ENCODE results near the gene SHISA9.

GRCh38 chr16:13042291-13042685 is 140.9 kb downstream of the SHISA9 start:
- TF ChIP-seq ZC3H10 (CRISPR knock-in tag; IDR thresholded peaks at IDR 0.05): no peak
- TF ChIP-seq, protein P1, sequence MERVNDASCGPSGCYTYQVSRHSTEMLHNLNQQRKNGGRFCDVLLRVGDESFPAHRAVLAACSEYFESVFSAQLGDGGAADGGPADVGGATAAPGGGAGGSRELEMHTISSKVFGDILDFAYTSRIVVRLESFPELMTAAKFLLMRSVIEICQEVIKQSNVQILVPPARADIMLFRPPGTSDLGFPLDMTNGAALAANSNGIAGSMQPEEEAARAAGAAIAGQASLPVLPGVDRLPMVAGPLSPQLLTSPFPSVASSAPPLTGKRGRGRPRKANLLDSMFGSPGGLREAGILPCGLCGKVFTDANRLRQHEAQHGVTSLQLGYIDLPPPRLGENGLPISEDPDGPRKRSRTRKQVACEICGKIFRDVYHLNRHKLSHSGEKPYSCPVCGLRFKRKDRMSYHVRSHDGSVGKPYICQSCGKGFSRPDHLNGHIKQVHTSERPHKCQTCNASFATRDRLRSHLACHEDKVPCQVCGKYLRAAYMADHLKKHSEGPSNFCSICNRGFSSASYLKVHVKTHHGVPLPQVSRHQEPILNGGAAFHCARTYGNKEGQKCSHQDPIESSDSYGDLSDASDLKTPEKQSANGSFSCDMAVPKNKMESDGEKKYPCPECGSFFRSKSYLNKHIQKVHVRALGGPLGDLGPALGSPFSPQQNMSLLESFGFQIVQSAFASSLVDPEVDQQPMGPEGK (CRISPR knock-in tag; IDR thresholded peaks at IDR 0.05; ENCODE audit: borderline replicate concordance): no peak
- TF ChIP-seq ARNTL (CRISPR knock-in tag; IDR thresholded peaks at IDR 0.05; ENCODE audit: borderline replicate concordance, low read depth): no peak
- no peak for TF ChIP-seq RARB (CRISPR knock-in tag; IDR thresholded peaks at IDR 0.05)
- TF ChIP-seq ZNF8 (CRISPR knock-in tag; IDR thresholded peaks at IDR 0.05): no peak
- TF ChIP-seq ISL1 (CRISPR knock-in tag; IDR thresholded peaks at IDR 0.05): no peak
- no peak for TF ChIP-seq TCF4 (CRISPR knock-in tag; IDR thresholded peaks at IDR 0.05; ENCODE audit: borderline replicate concordance)
